Pancreas (tissue), 10 donors: ENCODE measurements around the gene SIGLEC8. TPM values are rescaled to one million over a fixed set of nuclear protein-coding genes. Genes with fewer than 3 reads are reported as not detected.

Source experiments
- ATAC-seq, 4 donors: fragments of 200-7000 bp; cut with Tn5 transposase; one replicate each; pipeline versions ENCODE4 v1.8.0 to v1.9.1; 2020; ENCODE audit warnings: mild to moderate bottlenecking in 4 of 4, moderate library complexity in 4 of 4
- DNase-seq, 6 donors: peaks; one replicate each; pipeline ENCODE4 v3.0.0-alpha.2; 2020
- FAIRE-seq: peaks from 2 replicates; lab custom pipeline; 2012; peaks lifted over from hg19 to GRCh38; lab: Jason Lieb, UNC
- H3K27ac ChIP-seq, 4 donors: fragments of 200-600 bp; sonication (generic); 1 replicate in 3 of 4; 2 replicates in 1 of 4; pipeline versions ENCODE4 v1.5.0 to v1.8.0; 2020
- H3K27me3 ChIP-seq, 4 donors: fragments of 200-600 bp; one replicate each; pipeline ENCODE4 v1.8.0; 2021
- H3K36me3 ChIP-seq, 3 donors: fragments of 200-600 bp; sonication (generic) in 1 of 3; one replicate each; pipeline versions ENCODE4 v1.5.0 to v1.8.0; 2020 to 2021
- H3K4me1 ChIP-seq, 3 donors: fragments of 200-600 bp; one replicate each; pipeline ENCODE4 v1.8.0; 2021
- H3K4me3 ChIP-seq, 4 donors: fragments of 200-600 bp; sonication (generic) in 2 of 4; one replicate each; pipeline versions ENCODE4 v1.5.0 to v1.8.0; 2020 to 2021
- H3K9me3 ChIP-seq, 4 donors: fragments of 200-600 bp; one replicate each; pipeline ENCODE4 v1.8.0; 2021
- WGBS, 2 donors: extraction: QIAGEN DNeasy Blood & Tissue Kit; methylation state at CpG; one replicate each; pipeline ENCODE4 v1.1.7; 2013; 5-methylcytosine and 5-hydroxymethylcytosine counted together
- intact Hi-C, 3 donors: fragments of 100-400 bp; cut with DNase I; formaldehyde crosslinking; loops; one replicate each; pipeline versions ENCODE4 v1.11.1 to v1.14.2; 2022
- polyA plus RNA-seq, 2 donors: library from polyadenylated mRNA; stranded (reverse); fragments of 200-250 nt; gene quantifications; one replicate each; pipeline ENCODE4 v1.2.3, GENCODE V29; 2013
- total RNA-seq, 6 donors: library from RNA; stranded (reverse); fragmentation: NEBNext Ultra II Directional in 4 of 6; extraction: Animal tissue kit (Norgen Biotek cat#: 25700) in 4 of 6; gene quantifications; one replicate each; pipeline versions ENCODE4 v1.2.1 to v1.2.4, GENCODE V29; 2021 to 2023
- TF ChIP-seq, protein P1 (sequence below), 4 donors: fragments of 200-600 bp; sonication (generic) in 3 of 4; IDR thresholded peaks; one replicate each; pipeline versions ENCODE4 v1.5.0 to v1.8.0; 2021; ENCODE audit warnings: antibody characterized with exemption in 4 of 4
- donor health status: healthy with polysubstance abuse.
- donor health status: DM: no; HTN: no; CAD: no; lungs with moderate emphysema.
- donor health status: DM: no; HTN: no; CAD: no.
- donor health status: control.
- donor health status: control.
- donor health status: Bipolar disorder and iron deficiency.
- donor health status: DM: yes; HTN: yes; CAD: no.
- donor health status: DM: no; HTN: no; CAD: no.
- donor health status: DM: no; HTN: no; CAD: no.
- donor health status: DM: yes; HTN: yes; CAD: no.

Gene SIGLEC8
- total and polyA plus RNA-seq, 8 donors = 0.07 to 3.8 (median 0.20) TPM; not detected in 2

DNA sequence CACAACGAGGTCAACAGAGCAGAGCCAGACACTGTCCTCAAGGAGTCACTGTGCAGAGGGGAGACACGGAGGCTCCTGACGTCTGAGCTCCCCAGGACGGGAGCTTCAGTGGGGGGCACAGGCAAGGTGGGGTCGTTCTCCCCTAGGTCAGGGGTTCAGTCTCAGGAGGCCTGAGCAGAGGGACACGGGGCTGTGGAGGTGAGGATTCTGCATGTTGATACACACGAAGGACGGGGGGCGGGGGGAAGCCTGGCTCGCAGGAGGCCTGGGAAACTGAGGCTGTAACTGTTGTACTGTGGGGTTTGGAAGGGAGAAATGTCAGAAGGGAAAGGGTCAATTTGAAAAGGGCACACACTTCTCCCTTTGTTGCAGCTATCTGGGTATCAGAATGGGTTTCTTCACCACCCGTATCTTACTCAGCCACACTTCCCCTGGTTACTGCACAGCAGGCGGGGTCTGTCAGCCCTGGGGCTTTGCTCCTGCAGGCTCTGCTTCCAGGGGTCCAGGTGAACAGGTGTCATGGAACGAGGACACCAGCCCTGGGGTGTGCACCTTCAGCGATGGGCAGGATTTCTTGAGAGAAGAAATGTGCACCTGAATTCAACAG, 748 bp upstream of the SIGLEC8 start:
- FAIRE-seq = no peak
- WGBS, 2 donors = 46 to 67% methylated on average over 14 of the region's 14 CpGs
- no peaks in the 10 kb centered on the region for H3K27me3 ChIP-seq
- no peaks in the 10 kb centered on the region for H3K9me3 ChIP-seq
- H3K4me3 ChIP-seq = no peak overlapping the region
- intact Hi-C loops = no loop called here
- no peak for DNase-seq
- no peaks in the 10 kb centered on the region for H3K36me3 ChIP-seq
- TF ChIP-seq, protein P1, sequence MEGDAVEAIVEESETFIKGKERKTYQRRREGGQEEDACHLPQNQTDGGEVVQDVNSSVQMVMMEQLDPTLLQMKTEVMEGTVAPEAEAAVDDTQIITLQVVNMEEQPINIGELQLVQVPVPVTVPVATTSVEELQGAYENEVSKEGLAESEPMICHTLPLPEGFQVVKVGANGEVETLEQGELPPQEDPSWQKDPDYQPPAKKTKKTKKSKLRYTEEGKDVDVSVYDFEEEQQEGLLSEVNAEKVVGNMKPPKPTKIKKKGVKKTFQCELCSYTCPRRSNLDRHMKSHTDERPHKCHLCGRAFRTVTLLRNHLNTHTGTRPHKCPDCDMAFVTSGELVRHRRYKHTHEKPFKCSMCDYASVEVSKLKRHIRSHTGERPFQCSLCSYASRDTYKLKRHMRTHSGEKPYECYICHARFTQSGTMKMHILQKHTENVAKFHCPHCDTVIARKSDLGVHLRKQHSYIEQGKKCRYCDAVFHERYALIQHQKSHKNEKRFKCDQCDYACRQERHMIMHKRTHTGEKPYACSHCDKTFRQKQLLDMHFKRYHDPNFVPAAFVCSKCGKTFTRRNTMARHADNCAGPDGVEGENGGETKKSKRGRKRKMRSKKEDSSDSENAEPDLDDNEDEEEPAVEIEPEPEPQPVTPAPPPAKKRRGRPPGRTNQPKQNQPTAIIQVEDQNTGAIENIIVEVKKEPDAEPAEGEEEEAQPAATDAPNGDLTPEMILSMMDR (IDR thresholded peaks at IDR 0.05) = no peak
- H3K27ac ChIP-seq = no peak overlapping the region
- ATAC-seq = no peak
- no peaks in the 10 kb centered on the region for H3K4me1 ChIP-seq

DNA sequence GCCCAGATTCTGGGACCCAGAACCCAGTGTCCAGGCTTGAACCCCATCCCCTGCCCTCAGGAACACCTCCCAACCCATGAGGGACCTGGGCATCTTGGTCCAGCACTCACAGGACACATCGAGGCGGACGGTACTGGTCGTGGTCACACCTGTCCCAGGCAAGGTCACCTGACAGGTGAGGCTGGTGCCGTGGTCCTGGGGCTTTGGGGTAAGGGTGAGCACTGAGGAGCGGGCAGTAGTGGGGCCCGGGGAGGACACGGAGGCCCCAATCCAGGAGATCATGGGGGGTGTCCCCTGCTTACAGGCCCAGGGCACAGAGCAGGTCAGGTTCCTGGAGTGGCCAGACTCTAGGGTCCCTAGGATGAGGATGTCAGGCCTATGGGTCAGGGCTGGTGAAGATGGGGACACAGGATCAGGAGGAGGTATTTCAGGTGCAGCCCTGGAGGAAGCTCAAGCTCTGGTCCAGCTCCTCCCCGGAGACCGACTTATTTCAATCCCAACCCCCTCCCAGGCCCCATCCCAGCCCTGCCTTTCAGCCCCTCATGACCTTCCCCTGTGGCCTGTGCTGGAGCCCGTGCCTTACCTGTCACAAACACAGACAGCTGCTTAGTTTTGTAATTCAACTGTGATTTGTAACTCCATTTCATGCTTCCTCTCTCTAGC, 772 bp downstream of the SIGLEC8 start:
- intact Hi-C loops = no loop called here
- DNase-seq = peak in 1 of 6 donors; percentile 43
- no peaks in the 10 kb centered on the region for H3K27me3 ChIP-seq
- TF ChIP-seq, protein P1 (IDR thresholded peaks at IDR 0.05) = no peak
- H3K4me1 ChIP-seq = no peaks in the 10 kb centered on the region
- no peak for FAIRE-seq
- ATAC-seq = no peak
- no peaks in the 10 kb centered on the region for H3K36me3 ChIP-seq
- 51 to 64% methylated on average over 11 of the region's 11 CpGs for WGBS, 2 donors
- H3K9me3 ChIP-seq = no peaks in the 10 kb centered on the region
- no peak overlapping the region for H3K4me3 ChIP-seq
- H3K27ac ChIP-seq = no peak overlapping the region

DNA sequence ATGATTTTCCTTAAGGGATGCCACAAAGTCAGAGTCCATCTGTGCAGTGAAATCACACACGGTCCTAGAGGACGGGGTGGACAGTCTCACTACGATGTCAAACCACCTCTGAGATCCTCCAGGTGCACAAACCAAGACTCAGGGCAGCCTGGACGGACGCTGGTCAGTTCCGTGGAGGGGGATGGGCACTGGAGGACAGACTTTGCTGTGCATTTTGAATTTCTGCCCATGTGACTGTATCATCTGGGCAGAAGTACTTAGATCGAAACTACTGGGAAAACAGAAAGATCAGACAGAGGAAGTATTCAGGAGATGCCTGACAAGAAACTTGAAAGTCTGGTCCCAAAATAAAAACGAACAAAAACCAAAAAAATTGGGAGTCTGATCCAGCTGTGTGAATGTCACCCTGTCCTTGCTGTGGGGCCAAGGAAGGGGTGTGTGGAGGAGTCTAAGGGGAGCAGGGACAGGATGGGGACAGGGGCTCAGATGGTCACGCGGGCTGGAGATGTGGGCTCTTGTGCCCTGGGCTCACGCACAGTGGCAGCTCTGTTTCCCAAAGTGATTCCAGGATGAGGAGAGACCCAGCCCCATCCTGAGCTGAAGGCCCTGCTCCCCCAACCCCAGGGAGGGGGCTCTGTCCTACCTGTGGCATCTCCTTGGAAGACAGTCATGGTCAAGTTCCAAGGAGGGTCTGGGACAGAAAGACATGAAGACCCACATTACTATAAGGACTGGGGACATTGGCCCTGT, 1.5 kb downstream of the SIGLEC8 start:
- ATAC-seq (peak in 1 of 4 donors; percentile 57), DNase-seq (no peak), FAIRE-seq (no peak)
- intact Hi-C loops = no loop called here
- WGBS, 2 donors = 46 to 56% methylated on average over 11 of the region's 11 CpGs
- H3K9me3 ChIP-seq = no peaks in the 10 kb centered on the region
- TF ChIP-seq, protein P1 (IDR thresholded peaks at IDR 0.05) = no peak
- H3K4me3 ChIP-seq = no peak overlapping the region
- H3K27me3 ChIP-seq = no peaks in the 10 kb centered on the region
- H3K36me3 ChIP-seq = no peaks in the 10 kb centered on the region
- H3K4me1 ChIP-seq = no peaks in the 10 kb centered on the region
- no peak overlapping the region for H3K27ac ChIP-seq

DNA sequence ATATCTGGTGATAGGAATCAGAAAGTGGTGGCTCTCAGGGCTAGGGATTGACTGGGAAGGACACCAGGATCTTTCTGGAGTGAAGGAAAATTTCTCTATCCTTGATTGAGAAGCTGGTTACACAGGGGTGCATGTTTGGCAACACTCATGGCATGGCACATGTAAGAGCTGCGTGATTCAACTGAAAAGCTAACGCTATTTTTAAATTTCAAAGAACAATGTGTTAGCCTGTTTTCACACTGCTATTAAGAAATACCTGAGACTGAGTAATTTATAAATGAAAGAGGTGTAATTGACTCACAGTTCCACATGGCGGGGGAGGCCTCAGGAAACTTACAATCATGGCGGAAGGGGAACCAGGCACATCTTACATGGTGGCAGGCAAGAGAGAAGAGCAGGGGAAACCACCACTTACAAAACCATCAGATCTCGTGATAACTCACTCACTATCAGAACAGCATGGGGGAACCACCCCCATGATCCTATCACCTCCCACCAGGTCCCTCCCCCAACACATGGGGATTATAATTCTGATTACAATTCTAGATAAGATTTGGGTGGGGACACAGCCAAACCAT, 7.4 kb downstream of the SIGLEC8 start:
- TF ChIP-seq, protein P1 (IDR thresholded peaks at IDR 0.05) = no peak
- no peaks in the 10 kb centered on the region for H3K9me3 ChIP-seq
- no peak overlapping the region for H3K4me3 ChIP-seq
- H3K27me3 ChIP-seq = no peaks in the 10 kb centered on the region
- H3K27ac ChIP-seq = no peak overlapping the region
- 54 to 75% methylated on average over 5 of the region's 5 CpGs for WGBS, 2 donors
- ATAC-seq (no peak), FAIRE-seq (no peak), DNase-seq (no peak)
- intact Hi-C loops = no loop called here
- H3K36me3 ChIP-seq = no peaks in the 10 kb centered on the region
- no peaks in the 10 kb centered on the region for H3K4me1 ChIP-seq
